ENCODE results near the gene GTF2IRD1. TPM values are rescaled to one million over a fixed set of nuclear protein-coding genes. Genes with fewer than 3 reads are reported as not detected.
"Not testable (repeated sequence)": the region's sequence is repeated elsewhere in the genome, so short reads cannot be mapped to it uniquely, and the experiment has no call there.

The GTF2IRD1 gene
- total RNA-seq, 2 donors from 2014 or later, result 14.7 to 17.0 TPM

- intact Hi-C loops (cut with DNase I), result loop anchor here in 1 of 2 donors (10.0 kb wide), 1 partner anchor 312 kb away; the partner anchor contains the start of gene LAT2
- DNase-seq (ENCODE audit: low spot score), result no peak
Measured at GRCh38 chr7:74526780-74527179, 73.1 kb downstream of the GTF2IRD1 start.

- DNase-seq (ENCODE audit: low spot score), result no peak
- intact Hi-C loops (cut with DNase I), result loop anchor here in 1 of 2 donors (10.0 kb wide), 1 partner anchor 313 kb away; the partner anchor contains the start of gene LAT2
Measured at GRCh38 chr7:74527842-74528241, 74.1 kb downstream of the GTF2IRD1 start.

DNA sequence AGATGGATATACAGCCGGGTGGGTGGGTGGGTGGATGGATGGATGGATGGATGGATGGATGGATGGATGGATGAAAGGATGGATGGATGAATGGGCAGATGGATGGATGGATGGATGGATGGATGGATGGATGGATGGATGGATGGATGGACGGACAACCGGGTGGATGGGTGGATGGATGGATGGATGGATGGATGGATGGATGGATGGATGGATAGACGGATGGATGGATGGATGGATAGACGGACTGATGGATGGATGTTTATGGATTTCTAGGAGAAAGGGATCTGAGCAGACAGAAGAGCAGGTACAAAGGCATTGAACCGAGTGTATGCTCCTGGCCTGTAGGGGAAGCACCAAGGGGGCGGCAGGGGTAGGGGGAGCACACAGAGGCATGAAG, 75.1 kb downstream of the GTF2IRD1 start:
- intact Hi-C loops (cut with DNase I), result loop anchor here in 1 of 2 donors (10.0 kb wide), 1 partner anchor 314 kb away; the partner anchor contains the start of gene LAT2
- not testable (repeated sequence) for DNase-seq (ENCODE audit: low spot score)

GRCh38 chr7:74535951-74536356, 82.2 kb downstream of the GTF2IRD1 start:
- no peak for DNase-seq (ENCODE audit: low spot score)
- intact Hi-C loops (cut with DNase I), result no loop called here

DNA sequence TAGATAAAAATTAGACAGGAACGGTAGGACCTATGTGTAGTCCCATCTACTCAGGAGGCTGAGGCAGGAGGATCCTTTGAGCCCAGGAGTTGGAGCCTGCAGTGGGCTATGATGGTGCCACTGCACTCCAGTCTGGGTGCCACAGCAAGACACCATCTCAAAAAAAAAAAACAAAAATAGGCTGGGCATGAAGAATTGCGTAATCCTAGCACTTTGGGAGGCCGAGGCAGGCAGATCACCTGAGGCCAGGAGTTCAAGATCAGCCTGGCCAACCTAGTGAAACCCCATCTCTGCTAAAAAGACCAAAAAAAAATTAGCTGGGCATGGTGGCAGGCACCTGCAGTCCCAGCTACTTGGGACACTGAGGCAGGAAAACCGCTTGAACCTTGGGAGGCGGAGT, 88.2 kb downstream of the GTF2IRD1 start:
- not testable (repeated sequence) for DNase-seq (ENCODE audit: low spot score)
- intact Hi-C loops (cut with DNase I), result loop anchor here in 1 of 2 donors (10.0 kb wide), 1 partner anchor 97 kb away; no protein-coding TSS in a partner anchor

GRCh38 chr7:74542558-74543117, 88.9 kb downstream of the GTF2IRD1 start:
- no peak for DNase-seq (ENCODE audit: low spot score)

DNA sequence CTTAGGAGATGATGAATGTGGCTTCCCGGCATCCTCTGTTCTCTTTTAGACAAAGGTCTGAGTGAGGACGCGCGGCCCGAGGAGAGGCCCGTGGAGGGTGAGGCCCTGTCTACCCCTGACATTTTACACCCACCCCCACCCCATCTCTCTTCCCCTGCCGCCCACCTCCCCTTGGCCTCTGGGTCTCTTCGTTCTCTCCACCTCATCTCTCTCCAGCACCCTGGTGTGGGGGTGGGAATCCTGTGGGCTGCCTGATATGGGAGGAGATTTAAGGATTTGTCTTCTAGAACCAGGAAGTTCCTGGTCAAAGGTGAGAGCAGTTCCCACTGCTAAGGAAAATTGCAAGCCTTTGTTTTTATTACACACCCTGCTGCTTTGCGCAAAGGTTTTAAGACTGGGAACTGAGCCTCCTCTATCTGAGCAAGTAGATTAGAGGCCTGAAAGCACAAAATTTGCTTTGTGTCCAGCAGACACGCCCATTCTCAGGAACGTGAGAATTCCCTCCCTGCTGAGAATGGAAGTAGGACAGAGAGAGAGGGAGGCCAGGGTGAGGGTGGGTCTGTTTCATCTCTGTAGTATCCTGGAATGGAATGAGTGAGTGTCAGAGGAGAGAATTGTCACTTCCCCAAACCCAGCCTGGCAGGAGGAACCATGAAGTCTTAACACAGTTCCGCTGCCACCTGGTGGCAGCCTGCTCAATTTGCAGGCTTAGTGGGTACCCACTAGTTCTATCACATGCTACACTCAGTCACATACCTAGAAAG, 91.2 kb downstream of the GTF2IRD1 start:
- intact Hi-C loops (cut with DNase I), result loop anchor here in 1 of 2 donors (10.0 kb wide), 1 partner anchor 100 kb away; no protein-coding TSS in a partner anchor
- no peak for DNase-seq (ENCODE audit: low spot score)

More at GRCh38 chr7:74542558-74543117, 88.9 kb downstream of the GTF2IRD1 start:
- intact Hi-C loops (cut with DNase I), result loop anchor here in 1 of 2 donors (10.0 kb wide), 1 partner anchor 98 kb away; no protein-coding TSS in a partner anchor

GRCh38 chr7:74545921-74546320, 92.2 kb downstream of the GTF2IRD1 start:
- no peak for DNase-seq (ENCODE audit: low spot score)
- intact Hi-C loops (cut with DNase I), result loop anchor here in 1 of 2 donors (10.0 kb wide), 1 partner anchor 101 kb away; no protein-coding TSS in a partner anchor

- DNase-seq (ENCODE audit: low spot score); intact Hi-C loops (cut with DNase I): not testable (repeated sequence)
Measured at GRCh38 chr7:74553596-74554012, 99.9 kb downstream of the GTF2IRD1 start.

GRCh38 chr7:74554178-74554577, 100.5 kb downstream of the GTF2IRD1 start:
- no peak for DNase-seq (ENCODE audit: low spot score)
- intact Hi-C loops (cut with DNase I), result no loop called here

DNA sequence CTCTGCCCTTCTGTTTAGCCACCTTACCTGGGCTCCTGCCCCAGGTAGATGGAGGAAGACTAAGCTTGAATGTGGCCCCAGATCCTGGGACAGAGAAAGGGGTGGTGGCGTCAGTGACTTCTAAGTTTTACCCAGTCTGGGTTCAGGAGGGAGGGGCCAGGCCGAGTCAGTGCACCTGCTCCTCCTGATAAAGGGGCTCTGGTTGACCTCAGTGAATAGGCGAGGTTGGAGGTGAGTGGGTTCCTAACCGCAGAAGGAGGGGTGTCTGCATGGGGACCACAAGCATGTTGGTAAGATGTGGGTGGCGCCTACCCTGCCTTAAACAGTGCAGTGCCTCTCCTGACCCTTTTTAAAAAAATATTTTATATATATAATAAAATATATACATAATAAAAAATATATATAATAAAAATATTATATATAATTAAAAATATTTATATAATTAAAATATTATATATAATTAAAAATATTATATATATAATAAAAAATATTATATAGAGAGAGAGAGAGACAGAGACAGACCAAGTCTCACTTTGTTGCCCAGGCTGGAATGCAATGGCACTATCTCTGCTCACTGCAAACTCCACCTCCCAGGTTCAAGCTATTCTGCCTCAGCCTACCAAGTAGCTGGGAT, 106.5 kb downstream of the GTF2IRD1 start:
- no peak for DNase-seq (ENCODE audit: low spot score)
- intact Hi-C loops (cut with DNase I), result no loop called here

DNA sequence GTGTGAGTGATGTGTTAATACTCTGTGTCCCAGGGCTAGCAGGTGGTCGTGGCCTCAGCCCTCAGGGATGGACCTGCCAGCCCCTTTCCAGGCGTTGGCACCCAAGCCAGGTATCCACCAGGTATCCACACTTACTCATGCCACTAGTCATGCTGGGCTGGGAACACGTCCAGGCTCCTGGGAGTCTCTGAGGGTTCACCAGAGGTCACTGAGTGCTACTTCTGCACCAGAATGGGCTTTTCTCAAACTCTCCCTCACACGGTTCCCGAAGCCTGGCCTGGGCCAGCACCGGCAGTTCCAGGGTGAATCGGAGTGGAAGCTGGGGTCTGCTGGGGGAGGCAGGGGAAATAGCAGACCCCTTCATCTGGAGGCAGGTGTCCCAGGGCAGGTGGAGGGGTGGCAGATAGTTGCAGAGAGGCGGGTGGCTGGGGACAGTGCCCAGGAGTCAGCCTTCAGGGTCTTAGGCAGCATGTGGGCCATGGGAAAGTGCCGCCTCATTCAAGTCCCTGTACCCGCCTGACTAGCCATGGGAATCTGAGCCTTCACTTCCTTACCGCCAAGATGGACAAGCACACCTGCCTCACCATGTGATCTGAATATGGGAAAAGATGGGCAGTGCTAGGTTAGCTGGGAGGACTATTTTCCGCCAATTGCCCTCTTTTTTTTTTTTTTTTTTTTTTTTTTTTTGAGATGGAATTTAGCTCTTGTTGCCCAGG, 108.3 kb downstream of the GTF2IRD1 start:
- intact Hi-C loops (cut with DNase I), result no loop called here
- no peak for DNase-seq (ENCODE audit: low spot score)

- DNase-seq (ENCODE audit: low spot score); intact Hi-C loops (cut with DNase I): not testable (repeated sequence)
Measured at GRCh38 chr7:74563639-74564038, 109.9 kb downstream of the GTF2IRD1 start.

GRCh38 chr7:74567318-74567668, 113.6 kb downstream of the GTF2IRD1 start:
- intact Hi-C loops (cut with DNase I), result no loop called here
- DNase-seq (ENCODE audit: low spot score), result no peak

GRCh38 chr7:74568658-74569057, 115.0 kb downstream of the GTF2IRD1 start:
- intact Hi-C loops (cut with DNase I), result no loop called here
- DNase-seq (ENCODE audit: low spot score), result no peak

DNA sequence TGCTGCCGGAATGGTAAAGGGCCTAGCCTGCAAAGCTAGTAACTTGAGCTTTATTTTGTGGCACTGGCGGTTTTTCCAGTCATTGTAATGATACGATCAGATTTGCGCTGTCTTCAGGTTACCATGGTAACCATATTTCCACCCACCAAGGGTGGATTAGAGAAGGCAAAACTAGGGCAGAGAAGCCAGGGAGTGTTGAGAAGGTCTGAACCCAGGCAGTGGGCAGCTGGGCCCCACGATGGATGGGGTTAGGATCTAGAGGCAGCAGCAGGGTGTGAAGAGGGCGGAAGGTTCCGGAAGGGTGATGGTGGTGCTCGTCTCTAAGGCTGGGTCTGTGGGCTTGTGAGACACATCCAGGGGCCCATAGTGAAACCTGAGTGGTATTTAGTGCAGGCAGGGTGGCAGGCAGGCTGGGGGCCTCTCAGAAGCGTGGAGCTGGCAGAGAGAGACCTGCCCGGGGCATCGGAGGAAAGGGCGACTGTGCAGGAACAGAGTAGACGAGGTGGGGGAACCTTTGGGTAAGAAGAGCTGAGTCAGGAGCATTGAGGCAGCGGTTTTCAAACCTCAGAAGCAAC, 115.9 kb downstream of the GTF2IRD1 start:
- intact Hi-C loops (cut with DNase I), result loop anchor here in 1 of 2 donors (5.0 kb wide), 1 partner anchor 1343 kb away; no protein-coding TSS in a partner anchor
- DNase-seq (ENCODE audit: low spot score), result no peak

- no peak for DNase-seq (ENCODE audit: low spot score)
- intact Hi-C loops (cut with DNase I), result loop anchor here in 1 of 2 donors (5.0 kb wide), 1 partner anchor 1342 kb away; no protein-coding TSS in a partner anchor
Measured at GRCh38 chr7:74570533-74571156, 116.9 kb downstream of the GTF2IRD1 start.

DNA sequence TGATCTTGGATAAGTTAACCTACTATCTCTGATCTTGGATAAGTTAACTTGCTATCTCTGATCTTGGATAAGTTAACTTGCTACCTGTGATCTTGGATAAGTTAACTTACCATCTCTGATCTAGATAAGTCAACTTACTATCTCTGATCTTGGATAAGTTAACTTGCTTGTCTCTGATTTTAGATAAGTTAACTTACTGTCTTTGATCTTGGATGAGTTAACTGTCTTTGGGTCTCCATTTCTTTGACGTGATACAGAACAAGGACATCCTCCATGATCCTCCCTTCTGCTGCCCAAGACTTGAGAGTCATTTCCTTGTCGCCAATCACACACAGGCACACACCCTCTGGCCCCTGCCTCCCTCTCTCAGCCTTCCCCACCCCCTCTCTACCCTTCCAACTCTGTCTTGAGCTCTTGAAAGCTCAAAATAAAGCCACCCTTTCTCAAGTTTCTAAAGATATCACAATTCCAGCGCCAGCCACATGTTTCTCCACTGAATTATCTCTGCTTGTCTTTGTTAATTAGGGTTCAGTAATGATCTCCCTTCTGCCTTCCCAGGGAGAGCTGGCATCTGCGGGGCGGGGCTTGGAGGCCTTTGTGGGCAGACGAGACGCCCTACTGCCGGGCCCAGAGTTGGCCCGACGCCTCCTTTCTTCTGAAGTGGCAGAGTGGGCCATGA, 118.7 kb downstream of the GTF2IRD1 start:
- no peak for DNase-seq (ENCODE audit: low spot score)
- intact Hi-C loops (cut with DNase I), result loop anchor here in 1 of 2 donors (5.0 kb wide), 1 partner anchor 1340 kb away; no protein-coding TSS in a partner anchor

Measured in posterior vena cava (tissue), 2 donors.